HEK293 (cell line): Measurements from ENCODE around the gene BTN2A1.

Source experiments
- CTCF ChIP-seq: fragments of 450-650 bp; formaldehyde crosslinking; IDR thresholded peaks from 2 replicates; pipeline ENCODE4 v1.5.1; 2016; ENCODE audit warnings: missing biosample characterization, missing genetic modification characterization
- PRDM10 ChIP-seq: fragments of 450-650 bp; formaldehyde crosslinking; IDR thresholded peaks from 2 replicates; pipeline ENCODE4 v1.5.1; 2016; ENCODE audit warnings: missing biosample characterization, missing genetic modification characterization
- TSHZ1 ChIP-seq: fragments of 450-650 bp; formaldehyde crosslinking; IDR thresholded peaks from 2 replicates; pipeline ENCODE4 v1.5.1; 2016; ENCODE audit warnings: missing biosample characterization, missing genetic modification characterization, borderline replicate concordance
- ZNF174 ChIP-seq: fragments of 450-650 bp; formaldehyde crosslinking; IDR thresholded peaks from 2 replicates; pipeline ENCODE4 v1.5.0; 2017; ENCODE audit warnings: missing biosample characterization, mild to moderate bottlenecking, missing genetic modification characterization
- ZNF2 ChIP-seq: fragments of 450-650 bp; formaldehyde crosslinking; IDR thresholded peaks from 2 replicates; pipeline ENCODE4 v1.5.1; 2016; ENCODE audit warnings: missing biosample characterization, missing genetic modification characterization
- ZNF350 ChIP-seq: fragments of 450-650 bp; formaldehyde crosslinking; IDR thresholded peaks from 2 replicates; pipeline ENCODE4 v1.5.0; 2017; ENCODE audit warnings: missing biosample characterization, mild to moderate bottlenecking, missing genetic modification characterization
- ZNF488 ChIP-seq: fragments of 450-650 bp; formaldehyde crosslinking; IDR thresholded peaks from 2 replicates; pipeline ENCODE4 v1.5.1; 2016; ENCODE audit warnings: missing biosample characterization, missing genetic modification characterization
- ZNF548 ChIP-seq: fragments of 450-650 bp; formaldehyde crosslinking; IDR thresholded peaks from 2 replicates; pipeline ENCODE4 v1.5.1; 2016; ENCODE audit warnings: missing biosample characterization, missing genetic modification characterization
- ZNF623 ChIP-seq: fragments of 450-650 bp; formaldehyde crosslinking; IDR thresholded peaks from 2 replicates; pipeline ENCODE4 v1.5.1; 2016; ENCODE audit warnings: missing biosample characterization, missing genetic modification characterization
- ZNF658 ChIP-seq: fragments of 450-650 bp; formaldehyde crosslinking; IDR thresholded peaks from 2 replicates; pipeline ENCODE4; 2016; ENCODE audit warnings: missing biosample characterization, missing genetic modification characterization
- ZNF707 ChIP-seq: fragments of 450-650 bp; formaldehyde crosslinking; IDR thresholded peaks from 2 replicates; pipeline ENCODE4 v1.5.1; 2016; ENCODE audit warnings: missing biosample characterization, missing genetic modification characterization
- ZNF768 ChIP-seq: fragments of 450-650 bp; formaldehyde crosslinking; IDR thresholded peaks from 2 replicates; pipeline ENCODE4 v1.5.1; 2018; ENCODE audit warnings: missing biosample characterization, mild to moderate bottlenecking, missing genetic modification characterization

GRCh38 chr6:26471970-26472369 is 14.2 kb downstream of the BTN2A1 start:
- no peak for TF ChIP-seq CTCF
- no peak for TF ChIP-seq TSHZ1 (tag by site-specific recombination)
- TF ChIP-seq ZNF350 (tag by site-specific recombination), result no peak
- no peak for TF ChIP-seq PRDM10 (tag by site-specific recombination)
- no peak for TF ChIP-seq ZNF623 (tag by site-specific recombination)
- no peak for TF ChIP-seq ZNF768 (tag by site-specific recombination)
- TF ChIP-seq ZNF658 (tag by site-specific recombination), result no peak
- no peak for TF ChIP-seq ZNF488 (tag by site-specific recombination)
- no peak for TF ChIP-seq ZNF174 (tag by site-specific recombination)
- TF ChIP-seq ZNF548, result no peak
- no peak for TF ChIP-seq ZNF707 (tag by site-specific recombination)
- no peak for TF ChIP-seq ZNF2
